DOHH2 (cell line): Measurements from ENCODE around the gene FNIP1.

ENCODE experiments used
- H3F3A ChIP-seq: fragments of 200-600 bp; sonication (generic), shearing (Covaris generic); 2 replicates; pipeline ENCODE4 v1.6.0; 2016; ENCODE audit warnings: antibody characterized with exemption, mild to moderate bottlenecking; ENCODE audit not compliant: control insufficient read depth, insufficient read depth
- H3K27ac ChIP-seq: fragments of 200-600 bp; sonication (generic); 2 replicates; pipeline ENCODE4 v1.5.1; 2014; ENCODE audit warnings: low read depth, mild to moderate bottlenecking, low read length, moderate library complexity
- H3K27me3 ChIP-seq: fragments of 200-600 bp; sonication (generic); 2 replicates; pipeline ENCODE4 v1.6.1; 2014; ENCODE audit warnings: mild to moderate bottlenecking, low read length, mixed read lengths; ENCODE audit not compliant: control insufficient read depth
- H3K36me3 ChIP-seq: fragments of 200-600 bp; sonication (generic); 2 replicates; pipeline ENCODE4 v1.6.1; 2014; ENCODE audit warnings: mild to moderate bottlenecking, low read length, moderate library complexity, mixed read lengths; ENCODE audit not compliant: control insufficient read depth
- H3K4me1 ChIP-seq: fragments of 200-600 bp; sonication (generic); 2 replicates; pipeline ENCODE4 v1.6.1; 2014; ENCODE audit warnings: mild to moderate bottlenecking, low read length, mixed read lengths; ENCODE audit not compliant: control insufficient read depth
- H3K4me2 ChIP-seq: fragments of 200-600 bp; sonication (generic); 2 replicates; pipeline ENCODE4 v1.6.0; 2014; ENCODE audit warnings: mild to moderate bottlenecking, low read length, moderate library complexity
- H3K4me3 ChIP-seq: fragments of 200-600 bp; sonication (generic); 2 replicates; pipeline ENCODE4 v1.5.1; 2014; ENCODE audit warnings: mild to moderate bottlenecking, low read length, mixed read lengths
- H3K79me2 ChIP-seq: fragments of 200-600 bp; sonication (generic); 2 replicates; pipeline ENCODE4 v1.6.1; 2014; ENCODE audit warnings: mild to moderate bottlenecking, low read length, mixed read lengths; ENCODE audit not compliant: control insufficient read depth
- H3K9me2 ChIP-seq: fragments of 200-600 bp; sonication (generic); replicated peaks from 2 replicates; pipeline ENCODE4 v1.6.1; 2014; ENCODE audit warnings: mild to moderate bottlenecking, low read length, mixed read lengths; ENCODE audit not compliant: control insufficient read depth
- H3K9me3 ChIP-seq: fragments of 200-600 bp; sonication (generic); 2 replicates; pipeline ENCODE4 v1.6.1; 2014; ENCODE audit warnings: antibody characterized with exemption, low read length, mixed read lengths; ENCODE audit not compliant: control insufficient read depth, insufficient read depth
- H4K20me1 ChIP-seq: fragments of 200-600 bp; sonication (generic); 2 replicates; pipeline ENCODE4 v1.6.0; 2014; ENCODE audit warnings: low read depth, mild to moderate bottlenecking, antibody characterized with exemption, low read length, moderate library complexity; ENCODE audit not compliant: control insufficient read depth, insufficient read depth
- CTCF ChIP-seq: fragments of 200-600 bp; sonication (generic); IDR thresholded peaks from one replicate; pipeline ENCODE4 v1.5.1; 2014; ENCODE audit warnings: antibody characterized with exemption, mild to moderate bottlenecking, low read depth, low read length; ENCODE audit not compliant: poor library complexity, severe bottlenecking
- EZH2phosphoT487 ChIP-seq: fragments of 200-600 bp; sonication (generic); IDR thresholded peaks from 2 replicates; pipeline ENCODE4 v1.6.1; 2017; ENCODE audit warnings: borderline replicate concordance, mild to moderate bottlenecking, antibody characterized with exemption, low read length, moderate library complexity, mixed read lengths

Gene FNIP1

GRCh38 chr5:131771692-131772091 is 25.1 kb downstream of the FNIP1 start:
- no peaks in the 10 kb centered on the region for H3K27me3 ChIP-seq
- H3K4me1 ChIP-seq = no peaks in the 10 kb centered on the region
- TF ChIP-seq CTCF = no peak
- no peaks in the 10 kb centered on the region for H3K9me3 ChIP-seq
- no peak overlapping the region for H3K4me3 ChIP-seq
- H3K27ac ChIP-seq = no peak overlapping the region
- no peaks in the 10 kb centered on the region for H3K36me3 ChIP-seq
- peaks cover 5% of the 10 kb centered on the region; the same call in 1 of the 2 replicates for H4K20me1 ChIP-seq
- H3K9me2 ChIP-seq = no peaks in the 10 kb centered on the region
- no peak overlapping the region for H3K4me2 ChIP-seq
- H3K79me2 ChIP-seq = peaks cover 92% of the 10 kb centered on the region
- no peaks in the 10 kb centered on the region for H3F3A ChIP-seq

GRCh38 chr5:131769961-131770360 is 26.9 kb downstream of the FNIP1 start:
- Histone ChIP-seq H3K27ac (no peak overlapping the region), H3K4me2 (no peak overlapping the region), H3K36me3 (no peaks in the 10 kb centered on the region), H3K27me3 (no peaks in the 10 kb centered on the region), H4K20me1 (no peaks in the 10 kb centered on the region), H3K4me1 (no peaks in the 10 kb centered on the region), H3K79me2 (peaks cover 95% of the 10 kb centered on the region), H3K9me3 (no peaks in the 10 kb centered on the region), H3K4me3 (no peak overlapping the region), H3K9me2 (no peaks in the 10 kb centered on the region), H3F3A (no peaks in the 10 kb centered on the region)
- no peak for TF ChIP-seq EZH2phosphoT487
- no peak for TF ChIP-seq CTCF

DNA sequence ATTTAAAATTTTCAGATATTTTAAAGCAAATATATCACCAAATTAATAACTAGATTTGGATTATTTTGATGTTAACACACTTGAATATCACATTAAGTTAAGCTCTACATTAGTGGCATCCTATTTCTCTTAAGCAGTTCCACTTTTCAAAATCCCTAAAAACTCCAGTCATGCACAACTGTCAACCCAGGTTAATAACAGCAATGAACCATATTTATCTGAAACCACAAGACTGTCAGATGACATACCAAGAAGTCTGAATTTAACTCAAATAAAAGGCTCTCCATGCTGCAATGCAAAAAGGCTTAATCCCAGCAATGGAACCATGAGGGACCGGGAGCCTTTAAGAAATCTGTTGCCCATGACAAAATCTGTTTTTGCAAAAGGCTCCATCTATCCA is 27.5 kb downstream of the FNIP1 start:
- no peak overlapping the region for H3K4me2 ChIP-seq
- no peaks in the 10 kb centered on the region for H3K9me2 ChIP-seq
- no peaks in the 10 kb centered on the region for H3K36me3 ChIP-seq
- TF ChIP-seq EZH2phosphoT487 (no peak), CTCF (no peak)
- H3K27me3 ChIP-seq = no peaks in the 10 kb centered on the region
- no peaks in the 10 kb centered on the region for H3K9me3 ChIP-seq
- H3K4me3 ChIP-seq = no peak overlapping the region
- H3K27ac ChIP-seq = no peak overlapping the region
- H4K20me1 ChIP-seq = no peaks in the 10 kb centered on the region
- H3F3A ChIP-seq = no peaks in the 10 kb centered on the region
- H3K4me1 ChIP-seq = no peaks in the 10 kb centered on the region
- peaks cover 95% of the 10 kb centered on the region for H3K79me2 ChIP-seq

GRCh38 chr5:131767891-131768290 is 28.9 kb downstream of the FNIP1 start:
- Histone ChIP-seq H3F3A (no peaks in the 10 kb centered on the region), H3K4me2 (no peak overlapping the region), H3K4me3 (no peak overlapping the region)

More at GRCh38 chr5:131767891-131768290, 28.9 kb downstream of the FNIP1 start:
- no peaks in the 10 kb centered on the region for H3K27me3 ChIP-seq
- H3K4me1 ChIP-seq = no peaks in the 10 kb centered on the region
- no peaks in the 10 kb centered on the region for H3K9me2 ChIP-seq
- H4K20me1 ChIP-seq = no peaks in the 10 kb centered on the region
- no peaks in the 10 kb centered on the region for H3K36me3 ChIP-seq
- H3K27ac ChIP-seq = no peak overlapping the region
- H3K9me3 ChIP-seq = no peaks in the 10 kb centered on the region
- TF ChIP-seq CTCF (no peak), EZH2phosphoT487 (no peak)
- peaks cover 95% of the 10 kb centered on the region for H3K79me2 ChIP-seq
